WERI-Rb-1 (cell line): ENCODE measurements around the gene PIK3R1.

Experiments
- DNase-seq: peaks from one replicate; pipeline ENCODE4 v3.0.0-alpha.2; 2020
- H3K27ac ChIP-seq: fragments of 250-450 bp; sonication (Bioruptor Pico); 2 replicates; pipeline ENCODE4 v1.5.1; 2020; ENCODE audit warnings: mild to moderate bottlenecking, moderate library complexity
- H3K27me3 ChIP-seq: fragments of 250-450 bp; sonication (Bioruptor Pico); 2 replicates; pipeline ENCODE4 v1.5.1; 2021; ENCODE audit warnings: mild to moderate bottlenecking, low read depth, moderate library complexity; ENCODE audit not compliant: insufficient read depth, severe bottlenecking
- H3K36me3 ChIP-seq: fragments of 250-450 bp; sonication (Bioruptor Pico); 2 replicates; pipeline ENCODE4 v1.5.1; 2020; ENCODE audit warnings: mild to moderate bottlenecking, moderate library complexity
- H3K4me3 ChIP-seq: 2 replicates; pipeline ENCODE4 v1.5.1; 2011; ENCODE audit warnings: low read depth, mild to moderate bottlenecking, control low read depth, low read length
- H3K9me3 ChIP-seq: fragments of 250-450 bp; sonication (Bioruptor Pico); 2 replicates; pipeline ENCODE4 v1.5.1; 2021; ENCODE audit warnings: mild to moderate bottlenecking, moderate library complexity; ENCODE audit not compliant: severe bottlenecking
- CTCF ChIP-seq: IDR thresholded peaks from 2 replicates; pipeline ENCODE4 v1.5.1; 2011; ENCODE audit warnings: low read depth, mild to moderate bottlenecking, control low read depth, inconsistent platforms, low read length

PIK3R1 gene

GRCh38 chr5:68215208-68215897 is at the start of gene PIK3R1:
Gene PIK3R1 (plus strand): TSS chr5:68215756. CDS start chr5:68226676, 10,920 bp downstream.
- peak within 1 kb of the TSS; percentile 83 for H3K27ac ChIP-seq
- TF ChIP-seq CTCF, result peak; percentile 0; the same call in 1 of the 2 replicates

GRCh38 chr5:68167195-68167651 is 48.3 kb upstream of the PIK3R1 start:
- no peaks in the 10 kb centered on the region for H3K36me3 ChIP-seq
- no peak overlapping the region for H3K4me3 ChIP-seq
- H3K27ac ChIP-seq, result no peak overlapping the region
- H3K27me3 ChIP-seq, result no peaks in the 10 kb centered on the region
- DNase-seq, result no peak
- TF ChIP-seq CTCF, result no peak
- no peaks in the 10 kb centered on the region for H3K9me3 ChIP-seq

More at GRCh38 chr5:68215208-68215897, at the start of gene PIK3R1:
- H3K27me3 ChIP-seq, result no peaks in the 10 kb centered on the region
- H3K4me3 ChIP-seq, result peak within 1 kb of the TSS; percentile 94
- peak; percentile 95 for DNase-seq
- peaks cover 6% of the 10 kb centered on the region for H3K9me3 ChIP-seq
- no peaks in the 10 kb centered on the region for H3K36me3 ChIP-seq

- H3K36me3 ChIP-seq, result no peaks in the 10 kb centered on the region
- H3K27ac ChIP-seq, result no peak overlapping the region
- no peak for DNase-seq
- TF ChIP-seq CTCF, result no peak
- no peaks in the 10 kb centered on the region for H3K9me3 ChIP-seq
- no peak overlapping the region for H3K4me3 ChIP-seq
- H3K27me3 ChIP-seq, result no peaks in the 10 kb centered on the region
Observed at GRCh38 chr5:68169903-68170302, 45.7 kb upstream of the PIK3R1 start.

GRCh38 chr5:68170826-68171558 is 44.6 kb upstream of the PIK3R1 start:
- Histone ChIP-seq H3K4me3 (no peak overlapping the region), H3K36me3 (no peaks in the 10 kb centered on the region), H3K27me3 (no peaks in the 10 kb centered on the region), H3K27ac (no peak overlapping the region), H3K9me3 (no peaks in the 10 kb centered on the region)
- TF ChIP-seq CTCF, result no peak
- DNase-seq, result no peak

- H3K9me3 ChIP-seq, result peaks cover 1% of the 10 kb centered on the region
- DNase-seq, result no peak
- TF ChIP-seq CTCF, result no peak
- no peak overlapping the region for H3K27ac ChIP-seq
- no peaks in the 10 kb centered on the region for H3K36me3 ChIP-seq
- H3K4me3 ChIP-seq, result no peak overlapping the region
- no peaks in the 10 kb centered on the region for H3K27me3 ChIP-seq
Observed at GRCh38 chr5:68172314-68172713, 43.2 kb upstream of the PIK3R1 start.
